Measurements from ENCODE around the gene SFI1. TPM values are rescaled to one million over a fixed set of nuclear protein-coding genes. Genes with fewer than 3 reads are reported as not detected.

SFI1 gene
- total and polyA plus RNA-seq, 3 donors from 2014 or later: 48.8 to 141 (median 129) TPM

DNA sequence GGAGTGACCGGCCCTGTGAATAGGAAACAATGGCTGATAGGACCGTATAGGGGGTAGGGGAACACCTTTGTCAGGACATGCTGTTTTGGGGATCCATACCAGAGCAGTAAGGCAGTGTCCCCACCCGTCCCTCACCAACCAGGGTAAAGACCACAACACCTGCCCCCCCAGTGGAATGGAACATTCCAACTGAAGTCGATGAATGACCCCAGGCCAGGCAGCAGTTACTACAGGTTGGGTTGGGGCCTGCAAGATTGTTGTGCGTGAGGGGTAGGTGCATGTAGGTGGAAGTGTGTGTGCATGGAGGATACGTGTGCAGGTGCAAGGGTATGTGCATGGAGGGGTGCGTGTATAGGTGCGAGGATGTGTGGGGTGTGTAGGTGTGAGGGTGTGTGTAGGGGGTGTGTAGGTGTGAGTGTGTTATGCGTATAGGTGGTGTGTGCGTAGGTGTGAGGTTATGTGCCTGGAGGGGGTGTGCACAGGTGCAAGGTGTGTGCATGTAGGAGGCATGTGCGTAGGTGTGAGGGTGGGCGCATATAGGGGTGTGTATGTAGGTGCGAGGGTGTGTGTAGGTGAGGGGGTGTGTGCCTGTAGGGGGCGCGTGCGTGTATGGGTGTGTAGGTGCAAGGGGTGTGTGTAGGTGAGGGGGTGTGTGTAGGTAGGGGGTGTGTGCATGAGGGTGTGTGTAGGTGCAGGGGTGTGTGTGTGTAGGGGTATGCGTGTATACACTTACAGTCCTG lies 132.8 kb downstream of the SFI1 start:
- TF ChIP-seq, protein P1, sequence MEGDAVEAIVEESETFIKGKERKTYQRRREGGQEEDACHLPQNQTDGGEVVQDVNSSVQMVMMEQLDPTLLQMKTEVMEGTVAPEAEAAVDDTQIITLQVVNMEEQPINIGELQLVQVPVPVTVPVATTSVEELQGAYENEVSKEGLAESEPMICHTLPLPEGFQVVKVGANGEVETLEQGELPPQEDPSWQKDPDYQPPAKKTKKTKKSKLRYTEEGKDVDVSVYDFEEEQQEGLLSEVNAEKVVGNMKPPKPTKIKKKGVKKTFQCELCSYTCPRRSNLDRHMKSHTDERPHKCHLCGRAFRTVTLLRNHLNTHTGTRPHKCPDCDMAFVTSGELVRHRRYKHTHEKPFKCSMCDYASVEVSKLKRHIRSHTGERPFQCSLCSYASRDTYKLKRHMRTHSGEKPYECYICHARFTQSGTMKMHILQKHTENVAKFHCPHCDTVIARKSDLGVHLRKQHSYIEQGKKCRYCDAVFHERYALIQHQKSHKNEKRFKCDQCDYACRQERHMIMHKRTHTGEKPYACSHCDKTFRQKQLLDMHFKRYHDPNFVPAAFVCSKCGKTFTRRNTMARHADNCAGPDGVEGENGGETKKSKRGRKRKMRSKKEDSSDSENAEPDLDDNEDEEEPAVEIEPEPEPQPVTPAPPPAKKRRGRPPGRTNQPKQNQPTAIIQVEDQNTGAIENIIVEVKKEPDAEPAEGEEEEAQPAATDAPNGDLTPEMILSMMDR (IDR thresholded peaks at IDR 0.05): no peak
- intact Hi-C loops (cut with DNase I; ENCODE audit: low total_unique reads): loop anchor here (10.0 kb wide), 1 partner anchor 64 kb away; no protein-coding TSS in a partner anchor
- Histone ChIP-seq H3K36me3 (ENCODE audit: low read depth, missing control alignments) (no peaks in the 10 kb centered on the region), H3K27me3 (no peaks in the 10 kb centered on the region), H3K4me3 (peak overlapping the region in 1 of 2 donors; percentile 81), H3K4me1 (peaks cover 53% of the 10 kb centered on the region), H3K9me3 (no peaks in the 10 kb centered on the region), H3K27ac (peak overlapping the region; percentile 6 to 20)
- DNase-seq: no peak
- WGBS, 2 donors: 74% methylated on average over 17 of the region's 17 CpGs

DNA sequence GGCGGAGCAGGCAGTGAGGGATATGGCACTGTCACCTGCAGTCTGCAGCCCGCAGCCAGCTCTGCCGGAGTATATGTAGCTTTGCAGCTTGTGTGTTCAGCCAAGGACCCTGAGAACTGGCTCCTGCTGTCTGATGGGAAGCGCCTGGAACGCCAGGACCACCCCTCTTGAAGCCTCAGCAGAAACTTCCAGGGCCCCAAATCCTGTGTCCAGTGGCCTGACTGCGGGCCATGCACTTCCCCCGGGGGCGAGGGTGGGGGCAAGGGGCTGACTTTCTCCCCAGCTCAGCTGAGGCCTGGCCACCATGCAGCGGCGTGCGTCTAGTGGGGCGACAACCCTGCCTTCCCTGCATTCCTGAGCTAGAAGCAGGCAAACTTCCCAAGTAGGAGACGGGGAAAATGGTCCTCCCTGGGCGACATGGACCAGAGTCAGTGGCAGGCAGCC lies 133.4 kb downstream of the SFI1 start:
- H3K36me3 ChIP-seq (ENCODE audit: low read depth, missing control alignments): no peaks in the 10 kb centered on the region
- WGBS, 2 donors: 16 to 28% methylated on average over 2 to 14 of the region's 14 CpGs
- peaks cover 51% of the 10 kb centered on the region for H3K4me1 ChIP-seq
- H3K4me3 ChIP-seq: peak overlapping the region; percentile 81
- no peaks in the 10 kb centered on the region for H3K9me3 ChIP-seq
- DNase-seq: no peak
- TF ChIP-seq, protein P1 (IDR thresholded peaks at IDR 0.05): no peak
- no peak for TF ChIP-seq POLR2A (IDR thresholded peaks at IDR 0.05)
- intact Hi-C loops (cut with DNase I; ENCODE audit: low total_unique reads): loop anchor here (10.0 kb wide), 1 partner anchor 65 kb away; no protein-coding TSS in a partner anchor
- no peaks in the 10 kb centered on the region for H3K27me3 ChIP-seq
- H3K27ac ChIP-seq: peak overlapping the region; percentile 57 to 85

DNA sequence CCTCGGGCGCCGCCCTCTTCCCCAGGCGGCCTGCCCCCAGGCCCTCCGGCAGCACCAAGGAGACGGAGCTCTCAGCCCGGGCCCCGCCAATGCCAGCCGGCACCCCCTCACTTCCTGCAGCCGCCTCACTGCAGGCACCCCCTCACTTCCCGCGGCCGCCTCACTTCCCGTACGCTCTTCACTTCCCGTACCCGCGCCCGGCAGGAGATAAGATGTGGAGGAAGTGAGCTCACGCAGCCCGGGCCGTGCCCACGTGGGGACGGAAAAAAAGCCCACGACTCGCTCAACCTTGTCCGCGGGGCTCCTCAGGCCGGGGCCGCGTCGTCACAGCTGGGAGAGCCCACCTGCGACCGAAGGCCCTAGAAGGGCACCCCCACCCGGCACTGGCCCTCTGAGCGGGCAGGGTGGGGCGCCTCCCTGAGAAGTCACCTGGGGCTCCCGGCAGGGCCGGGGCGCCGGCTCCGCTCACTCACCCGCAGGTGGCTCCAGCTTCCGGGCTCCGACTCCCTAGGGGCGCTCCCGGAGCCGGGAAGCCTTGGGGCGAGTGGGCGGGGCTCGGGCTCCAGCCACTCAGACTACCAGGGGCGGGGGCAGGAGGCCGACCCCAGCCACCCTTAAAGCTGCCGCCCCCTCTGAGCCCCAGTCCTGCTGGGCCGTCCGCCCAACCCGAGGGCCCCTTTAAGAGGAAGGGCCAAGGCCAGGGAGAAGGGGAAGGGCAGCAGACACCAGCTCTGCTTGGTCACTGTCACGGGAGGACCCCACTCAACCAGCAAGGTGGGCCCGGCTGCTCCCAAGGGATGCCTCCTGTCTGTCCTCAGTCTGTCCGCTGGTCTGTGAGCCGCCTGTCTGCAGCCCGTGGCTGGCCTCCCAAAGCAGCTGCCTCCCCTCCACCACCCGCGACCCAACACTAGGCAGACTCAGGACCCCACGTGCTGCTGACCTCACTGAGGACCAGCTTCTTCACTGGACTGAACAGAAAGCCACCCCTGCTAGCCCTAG lies 134.3 kb downstream of the SFI1 start:
- Histone ChIP-seq H3K9me3 (no peaks in the 10 kb centered on the region), H3K4me3 (peak overlapping the region; percentile 81), H3K36me3 (ENCODE audit: low read depth, missing control alignments) (no peaks in the 10 kb centered on the region), H3K27ac (peak overlapping the region; percentile 57 to 85), H3K27me3 (no peaks in the 10 kb centered on the region), H3K4me1 (peaks cover 51% of the 10 kb centered on the region)
- WGBS, 2 donors: 0 to 1% methylated on average over 13 to 40 of the region's 65 CpGs
- DNase-seq: peak; percentile 94
- intact Hi-C loops (cut with DNase I; ENCODE audit: low total_unique reads): no loop called here
- TF ChIP-seq POLR2A (IDR thresholded peaks at IDR 0.05): no peak
- TF ChIP-seq, protein P1 (IDR thresholded peaks at IDR 0.05): no peak

DNA sequence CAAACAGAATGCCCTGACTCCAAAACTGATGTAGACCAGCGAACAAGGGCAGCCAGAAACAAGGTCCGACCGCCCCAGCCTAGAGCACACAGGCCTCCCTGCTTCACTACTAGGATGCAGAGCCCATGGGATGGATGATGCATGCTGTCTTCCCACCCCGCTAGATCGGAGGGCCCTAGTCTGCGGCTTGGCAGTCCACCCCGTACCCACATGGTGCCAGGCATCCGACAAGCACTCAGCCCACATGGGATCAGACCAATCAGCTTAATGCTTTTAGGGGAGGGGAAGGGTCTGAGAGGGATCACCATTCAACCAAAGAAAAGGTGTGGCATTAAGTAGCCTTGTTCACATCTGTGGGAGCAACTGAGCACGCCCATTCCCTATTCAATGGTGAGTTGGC lies 135.1 kb downstream of the SFI1 start:
- TF ChIP-seq, protein P1 (IDR thresholded peaks at IDR 0.05): no peak
- TF ChIP-seq POLR2A (IDR thresholded peaks at IDR 0.05): no peak
- 50 to 54% methylated on average over 5 to 9 of the region's 9 CpGs for WGBS, 2 donors
- Histone ChIP-seq H3K27me3 (no peaks in the 10 kb centered on the region), H3K36me3 (ENCODE audit: low read depth, missing control alignments) (no peaks in the 10 kb centered on the region), H3K4me3 (no peak overlapping the region), H3K4me1 (peaks cover 43% of the 10 kb centered on the region), H3K9me3 (no peaks in the 10 kb centered on the region), H3K27ac (peak overlapping the region; percentile 57 to 85)
- DNase-seq: no peak
- intact Hi-C loops (cut with DNase I; ENCODE audit: low total_unique reads): no loop called here

All from testis (tissue), 3 donors.